Measurements from ENCODE around the gene C16orf74. TPM values are rescaled to one million over a fixed set of nuclear protein-coding genes. Genes with fewer than 3 reads are reported as not detected.

C16orf74 gene
- total RNA-seq, 6 experiments from 2014 or later: 0.31 to 0.98 (median 0.70) TPM; not detected in 2

GRCh38 chr16:85755929-85756768, 5.3 kb upstream of the C16orf74 start:
- Histone ChIP-seq H3K27me3 (no peaks in the 10 kb centered on the region), H3K4me1 (peaks cover 0 to 4% (median 0%) of the 10 kb centered on the region in 4 donors), H3K9me3 (no peaks in the 10 kb centered on the region), H3K36me3 (no peaks in the 10 kb centered on the region), H3K27ac (no peak overlapping the region), H3K4me3 (no peak overlapping the region)
- intact Hi-C loops (cut with DNase I): no loop called here
- 69% methylated on average over 14 of the region's 25 CpGs for WGBS (ENCODE audit: insufficient coverage, low coverage, low lambda C conversion rate, missing lambda C conversion rate)
- DNase-seq (no peak), ATAC-seq (no peak)
- TF ChIP-seq, protein P1, sequence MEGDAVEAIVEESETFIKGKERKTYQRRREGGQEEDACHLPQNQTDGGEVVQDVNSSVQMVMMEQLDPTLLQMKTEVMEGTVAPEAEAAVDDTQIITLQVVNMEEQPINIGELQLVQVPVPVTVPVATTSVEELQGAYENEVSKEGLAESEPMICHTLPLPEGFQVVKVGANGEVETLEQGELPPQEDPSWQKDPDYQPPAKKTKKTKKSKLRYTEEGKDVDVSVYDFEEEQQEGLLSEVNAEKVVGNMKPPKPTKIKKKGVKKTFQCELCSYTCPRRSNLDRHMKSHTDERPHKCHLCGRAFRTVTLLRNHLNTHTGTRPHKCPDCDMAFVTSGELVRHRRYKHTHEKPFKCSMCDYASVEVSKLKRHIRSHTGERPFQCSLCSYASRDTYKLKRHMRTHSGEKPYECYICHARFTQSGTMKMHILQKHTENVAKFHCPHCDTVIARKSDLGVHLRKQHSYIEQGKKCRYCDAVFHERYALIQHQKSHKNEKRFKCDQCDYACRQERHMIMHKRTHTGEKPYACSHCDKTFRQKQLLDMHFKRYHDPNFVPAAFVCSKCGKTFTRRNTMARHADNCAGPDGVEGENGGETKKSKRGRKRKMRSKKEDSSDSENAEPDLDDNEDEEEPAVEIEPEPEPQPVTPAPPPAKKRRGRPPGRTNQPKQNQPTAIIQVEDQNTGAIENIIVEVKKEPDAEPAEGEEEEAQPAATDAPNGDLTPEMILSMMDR (IDR thresholded peaks at IDR 0.05): no peak

DNA sequence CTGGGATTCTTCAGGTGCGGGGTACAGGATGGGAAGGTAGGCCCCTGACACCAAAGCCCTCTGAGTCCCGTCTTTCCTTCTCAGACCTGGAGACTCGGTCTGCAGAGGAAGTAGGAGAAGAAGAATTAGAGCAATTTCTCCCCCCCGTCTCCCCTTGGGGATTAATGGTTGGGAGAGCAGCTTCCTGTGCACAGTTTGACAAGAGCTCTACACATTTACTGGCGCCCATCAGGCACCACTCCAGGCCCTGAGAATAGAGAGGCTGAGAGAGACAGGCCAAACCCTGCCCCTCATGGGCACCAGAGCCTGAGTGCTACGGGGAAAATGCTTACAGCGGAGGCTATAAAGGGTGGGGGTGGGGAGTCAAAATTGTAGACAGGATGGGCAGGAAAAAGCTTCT, 3.5 kb upstream of the C16orf74 start:
- intact Hi-C loops (cut with DNase I): no loop called here
- ATAC-seq: no peak

GRCh38 chr16:85753976-85754375, 3.1 kb upstream of the C16orf74 start:
- Histone ChIP-seq H3K4me3 (no peak overlapping the region), H3K4me1 (peaks cover 0 to 13% (median 0%) of the 10 kb centered on the region in 4 donors), H3K27me3 (no peaks in the 10 kb centered on the region), H3K9me3 (no peaks in the 10 kb centered on the region), H3K27ac (no peak overlapping the region), H3K36me3 (no peaks in the 10 kb centered on the region)
- TF ChIP-seq, protein P1 (IDR thresholded peaks at IDR 0.05): no peak
- TF ChIP-seq POLR2A (IDR thresholded peaks at IDR 0.05): no peak
- ATAC-seq (no peak), DNase-seq (no peak)
- WGBS (ENCODE audit: insufficient coverage, low coverage, low lambda C conversion rate, missing lambda C conversion rate): 20% methylated on average over 1 of the region's 7 CpGs
- intact Hi-C loops (cut with DNase I): no loop called here

More for the DNA sequence above, 3.5 kb upstream of the C16orf74 start:
- 63% methylated on average over 5 of the region's 7 CpGs for WGBS (ENCODE audit: insufficient coverage, low coverage, low lambda C conversion rate, missing lambda C conversion rate)
- Histone ChIP-seq H3K9me3 (no peaks in the 10 kb centered on the region), H3K27ac (no peak overlapping the region), H3K36me3 (no peaks in the 10 kb centered on the region), H3K4me1 (peaks cover 0 to 13% (median 0%) of the 10 kb centered on the region in 4 donors), H3K4me3 (no peak overlapping the region), H3K27me3 (no peaks in the 10 kb centered on the region)
- TF ChIP-seq POLR2A (IDR thresholded peaks at IDR 0.05): no peak
- TF ChIP-seq, protein P1 (IDR thresholded peaks at IDR 0.05): no peak
- DNase-seq: no peak

DNA sequence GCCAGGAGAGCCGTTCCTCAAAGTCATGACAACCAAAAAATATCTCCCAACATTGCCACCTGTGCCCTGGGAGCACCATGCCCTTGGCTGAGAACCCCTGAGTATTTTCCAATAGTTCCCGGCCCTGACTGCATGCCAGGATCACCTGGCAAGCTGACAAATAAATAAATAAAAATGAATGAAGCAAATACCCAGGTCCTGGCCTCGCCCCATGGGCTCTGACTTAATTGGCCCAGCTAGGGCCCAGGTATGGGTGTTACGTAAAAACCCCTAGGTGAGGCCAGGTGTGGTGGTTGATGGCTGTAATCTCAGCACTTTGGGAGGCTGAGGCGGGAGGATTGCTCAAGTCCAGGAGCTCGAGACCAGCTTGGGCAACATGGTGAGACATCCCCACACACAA, 2.7 kb upstream of the C16orf74 start:
- no peak for DNase-seq
- H3K27me3 ChIP-seq: no peaks in the 10 kb centered on the region
- no peak overlapping the region for H3K27ac ChIP-seq
- intact Hi-C loops (cut with DNase I): no loop called here
- no peak overlapping the region for H3K4me3 ChIP-seq
- H3K9me3 ChIP-seq: no peaks in the 10 kb centered on the region
- peaks cover 0 to 13% (median 0%) of the 10 kb centered on the region in 4 donors for H3K4me1 ChIP-seq
- peak in 1 of 4 donors; percentile 2 for ATAC-seq
- WGBS (ENCODE audit: insufficient coverage, low coverage, low lambda C conversion rate, missing lambda C conversion rate): 41% methylated on average over 4 of the region's 6 CpGs
- H3K36me3 ChIP-seq: no peaks in the 10 kb centered on the region
- no peak for TF ChIP-seq POLR2A (IDR thresholded peaks at IDR 0.05)
- TF ChIP-seq, protein P1 (IDR thresholded peaks at IDR 0.05): no peak
